GM21529 (cell line): ENCODE results near the gene RNF41.
A peak's percentile ranks its signal among the peaks of the same experiment; 100 is the strongest.
"Not testable (repeated sequence)": the region's sequence is repeated elsewhere in the genome, so short reads cannot be mapped to it uniquely, and the experiment has no call there.

Experiments used
- ATAC-seq: cut with Tn5 transposase; IDR thresholded peaks from one replicate; pipeline ENCODE4 v1.9.1; 2021; ENCODE audit not compliant: unreplicated experiment

The RNF41 gene

DNA sequence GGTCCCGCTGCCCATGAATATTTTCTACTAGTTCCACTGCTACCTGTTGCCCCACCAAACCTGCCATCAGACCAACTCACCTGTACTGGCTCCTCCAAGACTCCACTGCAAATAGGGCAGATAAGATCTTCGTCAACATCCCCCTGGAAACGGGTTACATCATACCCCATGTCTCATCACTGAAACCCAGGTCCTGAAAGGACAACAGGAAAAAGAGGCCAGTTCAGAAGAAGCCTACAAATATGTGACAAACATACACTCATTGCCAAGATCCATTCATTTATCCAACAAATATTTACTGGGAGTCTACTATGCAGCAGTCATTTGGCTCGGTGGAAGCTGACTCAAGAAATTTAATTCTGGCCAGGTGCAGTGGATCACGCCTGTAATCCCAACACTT, 7.8 kb downstream of the RNF41 start:
- no peak for ATAC-seq

DNA sequence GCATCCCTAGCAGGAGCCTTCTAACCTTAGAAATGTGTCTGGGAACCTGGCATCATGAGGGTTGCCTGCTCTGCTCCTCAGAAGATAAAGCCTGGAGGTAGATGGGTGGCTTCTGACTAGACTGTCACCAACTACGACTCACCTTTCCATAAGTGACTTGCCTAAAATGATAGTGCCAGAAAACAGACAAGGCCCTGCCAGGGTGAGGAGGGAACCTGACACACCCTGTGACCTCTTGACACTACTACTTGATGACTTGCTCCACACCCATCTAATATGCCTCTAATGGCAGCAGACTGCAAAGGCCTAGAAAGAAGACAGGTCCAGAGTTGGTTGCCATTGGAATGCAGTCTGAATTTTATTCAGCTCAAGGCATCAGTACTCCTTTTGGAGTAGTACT, 9.4 kb downstream of the RNF41 start:
- no peak for ATAC-seq

DNA sequence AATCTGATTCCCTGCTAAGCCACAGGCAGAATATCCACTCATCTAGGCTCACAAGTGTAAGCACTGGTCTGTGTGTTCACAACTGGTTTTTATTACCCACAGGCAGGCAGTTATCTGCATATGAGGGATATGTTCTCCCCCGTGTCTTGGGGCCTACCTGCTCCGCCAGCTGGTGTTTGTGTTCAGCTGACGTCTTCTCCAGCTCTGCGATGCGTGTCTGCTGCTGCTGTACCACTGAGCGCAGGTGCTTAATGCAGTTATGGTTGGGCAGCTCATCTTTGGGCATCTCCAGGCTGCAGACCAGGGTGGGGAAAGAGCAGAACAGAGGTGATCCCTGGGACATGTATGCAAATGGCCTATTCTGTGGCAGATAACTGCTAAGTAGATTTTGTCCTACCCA, 13.7 kb downstream of the RNF41 start:
- ATAC-seq, result no peak

DNA sequence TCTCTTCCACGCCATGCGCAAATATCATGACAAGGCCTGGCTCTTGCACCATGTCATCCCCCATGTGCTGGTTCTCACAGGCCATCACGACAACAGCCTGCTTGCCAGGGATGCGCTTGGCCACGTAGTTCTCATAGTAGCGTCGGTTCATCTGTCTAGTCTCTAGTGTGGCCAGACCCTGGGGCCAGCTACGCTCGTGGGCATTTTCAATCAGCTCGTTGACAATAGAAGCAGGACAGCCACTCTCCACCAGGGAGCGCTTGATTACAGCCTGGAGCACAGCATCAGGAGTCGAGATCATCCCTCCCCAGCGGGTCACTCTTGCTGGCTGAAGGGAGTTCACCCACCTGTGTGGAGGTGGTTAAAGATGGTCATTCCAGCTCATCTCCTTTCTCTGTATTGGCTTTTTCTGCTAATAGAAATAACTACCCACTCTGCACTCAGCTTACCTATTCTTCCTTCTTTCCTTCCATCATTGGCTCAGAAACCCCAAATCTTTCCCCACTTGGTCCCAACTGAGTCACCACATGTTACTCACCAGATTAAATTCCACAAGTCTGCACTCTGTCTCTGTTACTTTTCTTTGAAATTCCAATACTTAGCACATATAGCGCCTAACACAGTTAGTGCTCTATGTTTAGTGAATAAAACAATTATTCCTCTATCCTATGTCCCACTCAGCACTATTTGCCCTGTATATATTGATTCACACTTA, 15.1 kb downstream of the RNF41 start:
- ATAC-seq, result no peak

DNA sequence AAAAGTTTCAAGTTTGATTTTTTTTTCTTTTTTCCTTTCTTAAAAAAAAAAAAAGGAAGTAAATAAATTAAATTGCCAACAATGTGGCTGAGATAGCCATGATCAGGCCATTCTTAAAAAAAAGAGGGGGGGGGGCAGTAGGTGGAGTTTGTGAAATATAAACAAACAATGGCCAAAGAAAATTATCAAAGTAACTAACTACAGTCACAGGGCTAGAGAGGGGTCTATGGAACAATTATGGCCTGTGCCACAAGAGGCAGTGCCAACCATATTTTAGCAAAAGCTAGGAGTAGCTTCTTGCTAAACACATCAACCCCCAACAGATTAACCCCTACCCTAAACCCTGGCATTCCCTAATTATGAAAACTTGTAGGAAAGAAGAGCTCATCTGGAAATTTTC, 16.3 kb downstream of the RNF41 start:
- no peak for ATAC-seq

DNA sequence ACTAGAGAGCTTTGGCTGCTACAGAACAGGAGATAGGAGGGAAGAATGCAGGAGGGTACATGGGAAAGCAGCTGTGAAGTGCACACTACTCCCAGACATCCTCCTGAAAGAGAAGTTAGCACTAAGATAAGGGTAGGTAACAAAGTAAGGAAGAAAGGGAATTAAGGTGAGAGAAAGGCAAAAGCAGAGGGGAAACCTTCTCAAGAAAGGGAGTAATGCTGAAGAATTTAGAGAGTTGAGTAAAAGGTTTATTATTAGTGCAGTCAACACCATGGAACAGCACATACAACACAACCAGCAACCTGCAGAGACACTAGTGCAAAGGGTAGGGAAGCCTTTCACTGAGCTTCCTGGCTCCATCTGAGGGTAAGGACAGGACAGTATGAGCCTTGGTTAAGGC, 17.4 kb downstream of the RNF41 start:
- ATAC-seq, result no peak

DNA sequence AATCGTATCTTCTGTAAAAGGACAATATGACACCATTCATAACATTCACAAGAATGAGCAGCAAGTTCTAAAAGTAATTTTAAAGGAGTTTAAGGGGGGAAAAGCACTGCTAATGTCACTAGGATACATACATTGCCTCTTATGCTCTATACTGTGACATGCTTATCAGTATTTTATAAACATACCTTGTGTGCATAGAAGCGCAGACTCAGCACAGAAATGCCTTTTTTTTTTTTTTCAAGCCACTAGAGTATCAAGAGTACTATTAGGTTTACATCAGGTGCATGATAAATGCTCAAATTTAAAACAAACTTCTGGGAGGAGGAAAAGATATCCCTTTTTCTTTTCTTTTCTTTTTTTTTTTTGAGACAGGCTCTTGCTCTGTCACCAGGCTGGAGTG, 18.9 kb downstream of the RNF41 start:
- no peak for ATAC-seq

DNA sequence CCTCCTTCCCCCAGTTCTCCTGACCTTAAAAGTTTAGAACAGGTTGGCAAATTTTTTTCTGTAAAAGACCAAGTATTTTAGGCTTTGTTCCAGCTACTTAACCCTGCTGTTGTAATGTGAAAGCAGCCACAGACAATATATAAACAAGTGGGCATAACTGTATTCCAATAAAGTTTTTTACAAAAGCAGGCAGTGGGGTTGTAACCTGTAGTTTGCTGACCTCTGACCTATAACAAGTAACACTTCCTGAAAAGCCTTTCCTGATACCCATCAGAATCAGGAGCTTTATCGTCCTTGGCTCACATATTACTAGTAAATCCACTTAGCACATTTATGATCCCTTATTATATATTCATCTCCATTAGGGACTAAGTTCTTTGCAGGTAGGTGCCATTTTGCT, 19.4 kb downstream of the RNF41 start:
- ATAC-seq, result no peak

DNA sequence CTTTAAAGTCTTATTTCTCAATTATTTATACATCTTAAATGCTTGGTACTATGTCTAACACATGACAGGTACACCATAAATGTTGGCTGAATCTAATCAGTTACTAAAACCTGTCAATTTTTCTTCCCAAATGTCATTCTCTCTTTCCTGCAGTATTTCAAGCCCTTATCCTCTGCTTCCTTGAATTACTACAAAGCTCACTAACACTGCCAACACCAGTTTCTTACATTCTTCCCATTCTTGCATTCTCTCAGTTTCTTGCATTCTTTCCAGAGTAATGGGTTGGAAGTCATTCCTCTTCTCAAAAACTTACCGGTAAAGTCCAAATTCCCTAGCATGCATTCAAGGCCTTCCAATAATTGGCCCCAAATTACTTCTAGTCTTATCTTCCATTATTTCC, 22.9 kb downstream of the RNF41 start:
- ATAC-seq, result no peak

DNA sequence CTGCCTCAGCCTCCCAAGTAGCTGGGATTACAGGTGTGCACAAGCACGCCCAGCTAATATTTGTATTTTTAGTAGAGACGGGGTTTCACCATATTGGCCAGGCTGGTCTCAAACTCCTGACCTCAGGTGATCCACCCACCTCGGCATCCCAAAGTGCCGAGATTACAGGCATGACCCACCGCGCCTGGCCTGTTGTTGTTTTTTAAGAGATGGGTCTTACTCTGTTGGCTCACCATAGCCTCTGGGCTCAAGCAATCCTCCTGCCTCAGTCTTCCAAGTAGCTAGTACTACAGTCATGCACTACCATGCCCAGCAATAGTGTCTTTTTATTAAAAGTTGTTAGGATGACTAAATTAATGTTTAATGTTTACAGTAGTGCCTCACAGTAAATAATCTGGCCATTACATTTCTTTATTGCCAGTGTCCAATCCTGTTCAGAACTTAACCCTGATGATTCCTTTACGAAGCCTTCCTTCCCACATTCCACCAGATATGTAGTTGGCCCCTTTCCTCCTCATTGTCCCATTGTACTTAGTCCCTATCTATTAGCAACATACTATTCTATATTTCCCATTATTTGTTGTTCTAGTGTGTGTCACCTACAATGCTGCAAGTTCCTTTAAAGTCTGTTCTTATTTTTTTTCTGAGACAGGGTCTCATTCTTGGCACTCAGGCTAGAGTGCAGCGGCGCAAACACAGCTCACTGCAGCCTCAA, 23.6 kb downstream of the RNF41 start:
- no peak for ATAC-seq

DNA sequence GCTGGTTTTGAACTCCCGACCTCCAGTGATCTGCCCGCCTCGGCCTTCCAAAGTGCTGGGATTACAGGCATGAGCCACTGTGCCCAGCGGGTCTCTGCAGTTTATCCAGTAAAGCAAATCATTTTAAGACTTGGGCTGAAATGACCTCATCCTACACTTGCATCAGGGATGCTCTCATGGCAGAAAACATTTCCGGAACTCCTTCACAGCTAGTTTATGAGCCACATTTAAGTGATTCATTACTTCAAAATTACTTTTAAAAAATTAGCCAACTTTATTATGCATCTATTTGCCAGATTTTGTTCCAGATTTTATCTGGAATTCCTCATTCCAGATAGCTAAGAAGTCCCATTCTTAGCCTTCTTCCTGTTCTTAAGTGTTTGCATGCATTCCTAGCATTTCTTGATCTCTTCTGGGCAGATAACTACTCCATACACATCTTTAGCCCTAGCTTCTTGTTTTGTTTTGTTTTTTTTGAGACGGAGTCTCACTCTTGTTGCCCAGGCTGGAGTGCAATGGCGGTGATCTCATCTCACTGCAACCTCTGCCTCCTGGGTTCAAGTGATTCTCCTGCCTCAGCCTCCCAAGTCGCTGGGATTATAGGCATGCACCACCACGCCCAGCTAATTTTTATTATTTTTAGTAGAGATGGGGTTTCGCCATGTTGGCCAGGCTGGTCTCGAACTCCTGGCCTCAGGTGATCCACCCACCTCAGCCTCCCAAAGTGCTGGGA, 24.7 kb downstream of the RNF41 start:
- ATAC-seq, result not testable (repeated sequence)

DNA sequence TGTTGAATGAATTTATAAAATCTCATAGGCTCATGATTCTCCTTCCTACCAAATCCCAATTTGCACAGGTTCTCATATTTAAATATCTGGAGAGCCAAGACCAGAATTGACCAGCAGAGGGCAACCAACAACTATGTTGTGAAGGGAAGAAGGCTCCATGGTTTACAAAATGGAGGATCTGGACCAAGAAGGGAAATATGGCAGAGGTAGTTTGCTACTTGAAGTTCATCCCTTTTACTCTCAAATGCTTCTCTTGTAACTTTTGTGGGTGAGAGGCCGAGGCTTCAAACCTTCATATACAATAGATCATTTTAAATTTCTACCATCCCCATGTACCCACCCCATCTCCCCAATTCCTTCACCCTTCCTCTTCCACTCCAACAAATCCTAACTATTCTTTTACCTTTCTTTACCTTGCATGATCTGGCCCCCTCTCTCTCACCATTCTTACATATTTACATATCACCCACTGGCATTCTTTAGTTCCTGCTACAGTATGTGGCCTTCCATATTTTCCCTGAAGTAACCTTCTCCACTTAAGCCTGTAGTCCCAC, 28.6 kb downstream of the RNF41 start:
- ATAC-seq, result no peak

DNA sequence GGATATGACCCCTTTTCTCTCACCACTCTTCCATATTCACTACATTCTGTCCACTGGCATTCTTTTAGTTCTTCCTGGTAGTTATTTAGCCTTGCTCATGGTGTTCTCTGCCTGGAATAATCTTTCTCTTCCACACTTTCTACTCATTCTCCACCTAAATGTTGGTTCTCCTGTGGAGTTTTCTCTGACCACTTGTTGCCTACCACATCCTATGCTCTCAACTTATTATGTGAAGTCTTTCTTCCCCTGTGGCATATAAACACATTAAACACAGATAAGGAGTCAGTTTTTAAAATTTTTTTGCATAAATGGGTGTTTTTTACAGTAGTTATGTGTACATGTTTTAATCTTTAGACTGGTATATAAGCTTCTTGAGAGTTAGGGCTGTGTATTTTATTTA, 29.1 kb downstream of the RNF41 start:
- no peak for ATAC-seq

DNA sequence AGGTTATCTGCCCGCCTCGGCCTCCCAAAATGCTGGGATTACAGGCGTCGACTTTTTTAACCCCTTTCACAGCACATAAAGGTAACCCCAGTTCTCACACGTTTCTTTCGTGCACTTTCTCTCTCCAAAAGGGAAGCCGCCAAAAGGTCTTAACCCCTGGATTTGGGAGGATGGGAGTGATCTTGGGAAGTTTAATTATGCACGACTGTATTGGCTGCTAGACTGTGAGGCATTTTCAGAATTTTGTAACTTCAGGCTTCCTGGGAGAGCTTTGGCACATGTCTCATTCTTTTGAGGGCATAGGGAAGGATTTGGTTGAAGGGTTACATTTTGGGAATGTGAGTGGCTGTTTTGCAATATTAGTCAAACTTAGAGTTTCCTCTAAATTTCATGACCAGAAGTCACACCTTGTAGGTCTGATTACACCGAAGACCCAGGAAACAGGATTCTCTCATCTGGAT, 31.0 kb downstream of the RNF41 start:
- no peak for ATAC-seq

DNA sequence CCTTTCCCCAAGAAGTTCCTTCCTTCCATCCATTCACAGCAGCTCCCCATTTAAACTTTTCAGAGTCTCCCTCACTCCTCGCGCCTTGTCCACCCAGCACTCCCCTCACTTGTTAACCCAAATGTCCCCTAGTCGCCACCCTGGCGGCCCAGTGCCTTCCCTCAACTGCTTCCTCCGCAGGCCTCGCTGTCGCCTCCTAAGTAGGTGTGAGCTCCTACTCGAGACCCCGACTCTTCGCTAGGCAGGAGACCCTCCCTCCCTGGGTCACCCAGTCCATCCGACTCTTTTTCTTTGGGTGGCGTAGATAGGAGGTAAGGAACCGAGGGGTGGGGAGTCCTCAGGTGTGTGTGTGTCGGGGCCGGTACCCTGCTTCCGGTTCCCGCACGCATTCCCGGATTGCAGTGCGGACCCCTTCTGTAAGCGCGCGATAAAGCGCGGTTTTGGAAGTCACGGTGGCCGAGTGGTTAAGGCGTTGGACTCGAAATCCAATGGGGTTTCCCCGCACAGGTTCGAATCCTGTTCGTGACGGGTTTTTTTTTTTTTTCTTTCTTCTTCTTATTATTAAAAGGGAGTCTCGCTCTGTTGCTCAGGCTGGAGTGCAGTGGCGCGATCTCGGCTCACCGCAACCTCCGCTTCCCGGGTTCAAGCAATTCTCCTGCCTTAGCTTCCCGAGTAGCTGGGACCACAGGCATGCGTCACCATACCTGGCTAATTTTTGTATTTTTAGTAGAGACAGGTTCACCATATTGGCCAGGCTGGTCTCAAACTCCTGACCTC, 31.6 kb downstream of the RNF41 start:
- peak; percentile 44 for ATAC-seq

DNA sequence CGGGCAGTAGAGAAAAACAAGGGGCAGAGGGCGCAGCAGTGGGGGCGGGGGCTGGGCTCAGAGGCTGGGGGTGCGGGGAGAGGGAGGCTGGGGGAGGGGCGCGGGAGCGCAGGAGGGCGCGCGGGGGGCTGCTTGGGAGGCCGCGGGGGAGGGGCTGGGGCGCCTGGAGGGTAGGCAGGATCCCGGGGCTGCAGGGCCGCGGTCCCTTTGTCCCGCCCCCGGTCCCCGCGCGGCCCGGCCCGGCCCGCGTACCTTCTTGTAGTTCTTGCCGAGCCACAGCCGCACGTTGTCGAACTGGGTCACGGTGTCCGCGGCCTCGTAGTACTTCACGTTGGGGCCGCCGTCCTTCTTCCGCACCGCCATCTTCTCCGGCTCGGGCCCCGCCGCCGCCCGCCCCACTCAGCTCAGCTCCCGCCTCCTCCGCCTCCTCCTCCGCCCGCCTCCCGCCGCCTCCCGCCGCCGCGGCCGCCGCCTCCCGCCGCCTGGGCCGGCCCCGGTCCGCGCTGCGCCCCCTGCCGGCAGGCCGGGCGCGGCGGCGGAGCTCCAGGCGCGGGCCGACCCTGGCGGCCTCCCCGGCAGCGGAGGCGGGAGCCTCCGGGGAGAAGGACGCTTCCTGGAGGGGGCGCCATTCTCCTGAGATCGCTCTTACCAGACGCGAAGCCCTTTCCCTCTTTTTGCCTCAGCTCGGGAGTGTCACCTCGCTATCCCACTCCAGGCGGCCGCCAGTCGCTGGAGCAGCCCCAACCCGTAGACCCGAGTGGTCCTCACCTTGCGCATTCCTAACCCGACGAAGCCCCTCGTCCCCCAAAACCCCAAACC, 32.4 kb downstream of the RNF41 start, which contains the start of gene SMARCC2:
SMARCC2 (minus strand) TSS at position 385 of the 819 bp plus-strand sequence; CDS start at position 363, 22 bp downstream.
- ATAC-seq, result peak; percentile 76

DNA sequence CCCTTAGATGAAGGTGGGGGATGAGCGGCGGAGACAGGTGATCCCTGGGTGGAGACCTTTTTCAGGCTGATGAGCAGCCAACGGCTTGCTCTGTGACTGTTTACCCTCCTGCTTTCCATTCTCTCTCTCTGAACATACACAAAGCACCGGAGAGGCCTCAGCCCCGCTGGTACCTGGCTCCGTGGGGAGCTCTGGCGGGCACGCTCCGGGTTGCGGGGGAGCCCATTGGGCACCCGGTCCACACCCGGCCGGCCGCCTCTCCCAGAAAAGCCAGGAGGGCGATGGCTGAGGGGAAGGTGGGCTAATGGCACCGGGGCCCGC, 33.0 kb downstream of the RNF41 start:
- no peak for ATAC-seq

DNA sequence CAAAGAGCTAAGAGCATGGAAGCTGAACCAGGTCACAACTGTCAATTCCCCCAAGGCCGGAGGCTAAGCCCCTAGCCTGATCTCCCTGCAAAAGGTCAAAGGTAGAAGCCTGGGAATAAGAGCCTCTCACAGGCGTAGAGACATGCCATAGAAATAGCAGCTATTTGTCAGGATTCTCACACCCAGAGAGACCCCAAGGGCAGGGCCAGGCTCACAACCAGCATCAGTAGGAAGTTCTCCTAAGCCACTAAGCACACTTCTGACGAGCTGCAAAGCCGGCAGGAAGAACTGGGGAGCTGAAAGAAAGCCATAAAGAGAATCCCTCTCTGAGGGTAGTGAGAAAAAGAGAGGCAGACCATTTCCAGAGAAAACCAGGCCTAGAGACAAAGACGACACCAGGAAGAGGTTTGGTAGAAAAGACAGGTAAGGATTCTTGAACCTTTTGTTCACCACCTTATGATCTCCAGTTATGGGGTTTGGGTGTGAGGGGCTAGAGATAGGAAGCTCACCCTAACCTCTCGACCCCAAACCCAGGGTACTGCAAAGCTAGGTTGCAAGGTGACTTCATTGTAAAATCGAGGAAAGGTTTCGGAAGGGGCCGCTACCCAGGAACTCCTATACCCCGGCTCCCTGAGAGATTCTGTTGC, 33.5 kb downstream of the RNF41 start:
- no peak for ATAC-seq

DNA sequence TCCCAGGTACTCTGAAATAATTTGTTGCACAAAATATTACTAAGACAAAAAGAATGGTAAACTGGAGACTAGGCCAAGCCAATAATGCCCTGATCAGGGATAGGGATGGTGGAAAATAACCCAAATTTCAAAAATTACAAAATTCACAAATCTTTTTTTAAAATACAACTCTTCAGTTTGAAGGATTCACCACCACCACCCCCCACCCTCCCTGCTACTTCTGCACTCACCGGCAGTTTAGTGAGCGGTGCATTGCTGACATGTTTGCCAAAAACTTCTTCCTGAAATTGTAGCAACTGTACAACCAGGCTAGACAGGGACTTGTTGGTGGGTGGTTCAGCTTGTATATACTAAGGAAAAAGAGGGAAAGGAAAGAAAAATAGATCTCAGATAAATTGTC, 34.8 kb downstream of the RNF41 start:
- ATAC-seq, result no peak

DNA sequence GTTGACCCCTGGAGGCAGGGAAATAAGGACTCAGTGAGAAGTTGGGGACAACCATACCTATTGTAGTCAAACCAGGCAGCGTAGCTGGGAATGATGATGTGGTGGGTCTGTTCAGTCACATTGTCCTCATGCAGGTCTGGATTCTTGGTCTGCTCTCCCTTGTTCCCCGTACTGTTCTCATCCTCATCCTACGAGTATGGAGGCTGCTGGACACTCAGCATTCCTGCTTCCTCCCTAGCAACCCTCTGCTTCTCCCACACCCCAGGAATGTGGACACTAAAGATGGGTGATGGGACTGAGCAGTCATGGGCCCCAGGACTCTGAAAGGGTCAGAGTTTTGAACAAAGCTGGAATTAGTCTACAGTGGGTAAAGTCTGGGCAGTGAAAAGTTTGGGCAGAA, 43.4 kb downstream of the RNF41 start:
- ATAC-seq, result no peak
